GM12874 (cell line): ENCODE results near the gene CHPF.

Experiments used
- TF ChIP-seq, protein P1 (sequence below): IDR thresholded peaks from 2 replicates; pipeline ENCODE4 v1.5.1; 2011; ENCODE audit warnings: low read depth, mild to moderate bottlenecking, control low read depth, low read length, moderate library complexity; ENCODE audit not compliant: insufficient read depth

CHPF gene

DNA sequence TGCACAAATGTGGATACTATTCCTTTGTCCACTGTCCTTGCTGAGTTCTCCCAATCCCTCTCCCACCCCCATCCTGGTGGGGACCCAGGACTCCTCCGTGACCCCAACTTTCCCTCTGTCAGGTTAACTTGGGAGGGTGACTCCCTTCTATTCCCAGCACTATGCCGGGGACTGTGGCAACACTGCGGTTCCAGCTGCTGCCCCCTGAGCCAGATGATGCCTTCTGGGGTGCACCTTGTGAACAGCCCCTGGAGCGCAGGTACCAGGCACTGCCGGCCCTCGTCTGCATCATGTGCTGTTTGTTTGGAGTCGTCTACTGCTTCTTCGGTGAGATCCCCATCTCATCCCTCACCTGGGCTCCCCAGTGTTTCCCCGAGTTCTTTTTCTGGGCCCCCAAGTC lies 958 bp upstream of the CHPF start:
- TF ChIP-seq, protein P1, sequence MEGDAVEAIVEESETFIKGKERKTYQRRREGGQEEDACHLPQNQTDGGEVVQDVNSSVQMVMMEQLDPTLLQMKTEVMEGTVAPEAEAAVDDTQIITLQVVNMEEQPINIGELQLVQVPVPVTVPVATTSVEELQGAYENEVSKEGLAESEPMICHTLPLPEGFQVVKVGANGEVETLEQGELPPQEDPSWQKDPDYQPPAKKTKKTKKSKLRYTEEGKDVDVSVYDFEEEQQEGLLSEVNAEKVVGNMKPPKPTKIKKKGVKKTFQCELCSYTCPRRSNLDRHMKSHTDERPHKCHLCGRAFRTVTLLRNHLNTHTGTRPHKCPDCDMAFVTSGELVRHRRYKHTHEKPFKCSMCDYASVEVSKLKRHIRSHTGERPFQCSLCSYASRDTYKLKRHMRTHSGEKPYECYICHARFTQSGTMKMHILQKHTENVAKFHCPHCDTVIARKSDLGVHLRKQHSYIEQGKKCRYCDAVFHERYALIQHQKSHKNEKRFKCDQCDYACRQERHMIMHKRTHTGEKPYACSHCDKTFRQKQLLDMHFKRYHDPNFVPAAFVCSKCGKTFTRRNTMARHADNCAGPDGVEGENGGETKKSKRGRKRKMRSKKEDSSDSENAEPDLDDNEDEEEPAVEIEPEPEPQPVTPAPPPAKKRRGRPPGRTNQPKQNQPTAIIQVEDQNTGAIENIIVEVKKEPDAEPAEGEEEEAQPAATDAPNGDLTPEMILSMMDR = no peak

DNA sequence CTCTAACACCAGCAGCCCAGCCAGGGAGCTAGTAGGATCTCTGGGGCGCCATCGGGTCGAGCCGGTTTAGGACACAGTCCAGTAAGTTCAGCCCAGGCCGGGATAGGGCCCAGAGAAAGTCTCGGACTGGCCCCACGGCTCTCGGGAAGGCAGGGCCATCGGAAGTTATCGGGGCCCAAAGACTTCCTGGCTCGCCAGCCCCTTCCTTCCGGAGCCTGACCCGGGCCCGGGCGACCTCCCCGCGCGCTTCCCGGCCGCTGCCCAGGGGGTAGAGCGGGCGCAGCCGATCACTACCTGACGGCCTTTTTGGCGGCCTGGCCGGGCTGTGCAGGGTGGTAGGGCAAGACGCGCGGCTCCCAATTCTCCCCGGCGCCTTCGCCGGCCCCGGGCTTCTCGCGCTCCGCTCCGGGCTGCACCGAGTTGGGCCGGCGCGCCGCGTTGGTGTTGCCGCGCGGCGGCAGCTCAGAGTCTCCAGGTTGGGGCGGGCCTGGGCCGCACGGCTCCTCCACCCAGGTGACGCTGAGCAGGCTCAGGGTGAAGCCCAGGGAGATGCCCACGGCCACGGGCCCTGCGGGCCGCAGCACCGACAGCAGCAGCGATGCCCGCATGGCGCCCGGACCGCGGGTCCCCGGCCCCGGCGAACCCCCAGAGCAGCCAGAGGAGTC lies 546 bp downstream of the CHPF start:
- TF ChIP-seq, protein P1 = no peak

DNA sequence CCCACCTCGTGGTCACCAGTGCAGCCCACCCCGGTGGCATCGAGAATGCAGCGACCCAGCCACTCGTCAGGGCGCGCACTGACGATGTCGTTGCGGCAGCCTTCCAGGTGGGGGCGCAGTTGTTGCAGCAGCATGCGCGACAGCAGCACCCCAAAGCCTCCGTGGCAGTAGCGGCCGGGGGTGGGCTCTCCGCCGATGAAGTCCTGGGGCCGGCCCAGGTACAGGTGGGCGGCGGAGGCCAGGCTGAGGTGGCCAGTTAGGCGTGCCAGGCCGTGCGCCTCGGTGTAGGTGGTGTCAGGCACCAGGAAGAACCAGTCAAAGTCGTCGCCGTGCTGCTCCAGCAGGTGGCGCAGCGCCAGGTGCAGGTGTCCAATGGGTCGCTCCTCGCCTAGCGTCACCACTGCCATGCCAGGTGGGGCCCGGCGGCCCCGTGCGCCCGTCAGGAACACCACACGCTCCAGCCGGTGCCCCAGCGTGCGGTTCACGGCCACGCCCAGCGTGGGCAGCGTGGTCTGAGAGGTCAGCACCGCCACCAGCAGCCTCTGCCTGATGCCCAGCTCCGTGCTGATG lies 1.9 kb downstream of the CHPF start:
- TF ChIP-seq, protein P1 = peak; percentile 90

DNA sequence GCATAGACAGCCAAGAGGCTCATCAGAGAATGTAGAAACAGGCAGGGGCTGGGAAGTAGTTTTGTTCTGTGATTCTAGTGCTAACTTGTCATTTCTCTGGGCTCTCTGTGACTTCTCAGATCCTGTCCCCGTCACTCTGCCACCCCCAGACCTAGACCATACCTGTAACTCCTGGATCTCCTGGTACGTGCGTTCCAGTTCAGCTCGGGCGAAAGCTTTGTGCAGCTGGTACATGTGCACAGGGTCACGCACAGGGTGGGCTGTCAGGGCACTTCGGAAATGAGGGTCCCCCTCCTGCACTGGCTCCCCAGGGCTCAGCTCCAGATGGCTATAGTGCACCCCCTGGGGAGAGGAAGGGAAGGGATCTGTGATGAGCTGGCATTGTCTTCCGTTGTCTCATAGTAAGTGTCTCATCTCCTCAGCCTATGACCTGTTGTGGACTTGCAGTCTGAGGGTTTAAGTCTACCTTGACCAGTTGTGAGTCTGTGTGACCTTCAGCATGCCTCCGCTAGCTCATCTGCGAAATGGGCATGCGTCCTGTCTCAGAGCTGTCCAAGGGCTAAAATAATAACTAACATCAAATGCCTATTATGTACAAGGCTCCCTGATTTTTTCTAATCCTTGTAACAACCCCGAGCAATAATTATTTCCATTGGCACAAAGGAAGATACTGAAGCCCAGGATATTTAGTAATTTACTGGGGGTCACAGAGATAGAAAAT lies 2.7 kb downstream of the CHPF start:
- TF ChIP-seq, protein P1 = no peak

DNA sequence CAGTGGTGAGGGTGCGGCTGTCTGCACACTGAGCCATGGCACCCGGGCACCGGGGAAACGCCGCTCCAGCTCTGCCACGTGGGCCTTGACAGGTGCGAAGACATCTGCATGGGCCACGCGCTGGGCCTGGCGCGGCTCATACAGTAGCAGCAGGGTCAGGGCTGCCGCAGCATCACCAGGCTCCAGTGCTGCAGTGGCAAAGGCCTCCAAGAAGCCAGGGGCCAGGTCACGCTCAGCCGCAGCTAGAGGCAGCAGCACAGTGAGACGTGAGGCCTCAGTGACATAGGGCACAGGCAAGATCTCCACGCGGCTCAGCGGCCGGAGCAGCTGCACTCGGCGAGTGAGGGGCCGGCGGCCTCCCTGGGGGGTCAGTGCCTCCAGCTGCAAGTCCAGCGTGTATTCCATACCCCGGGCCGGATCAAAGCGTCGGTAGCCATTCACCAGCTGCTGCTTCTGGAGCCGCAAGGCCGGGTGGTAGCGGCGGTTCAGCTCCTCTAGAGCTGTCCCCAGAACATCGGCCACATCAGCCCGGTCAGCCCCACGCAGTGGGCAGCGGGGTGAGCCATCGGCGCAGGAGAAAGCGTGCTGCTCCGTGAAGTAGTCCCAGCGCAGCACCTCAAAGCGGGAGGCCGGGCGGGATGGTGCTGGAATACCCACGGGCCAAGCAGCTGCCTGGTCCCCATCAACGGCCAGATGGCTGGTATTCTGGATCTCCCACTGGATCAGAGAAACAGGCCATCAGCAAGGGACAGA lies 3.5 kb downstream of the CHPF start:
- TF ChIP-seq, protein P1 = no peak

DNA sequence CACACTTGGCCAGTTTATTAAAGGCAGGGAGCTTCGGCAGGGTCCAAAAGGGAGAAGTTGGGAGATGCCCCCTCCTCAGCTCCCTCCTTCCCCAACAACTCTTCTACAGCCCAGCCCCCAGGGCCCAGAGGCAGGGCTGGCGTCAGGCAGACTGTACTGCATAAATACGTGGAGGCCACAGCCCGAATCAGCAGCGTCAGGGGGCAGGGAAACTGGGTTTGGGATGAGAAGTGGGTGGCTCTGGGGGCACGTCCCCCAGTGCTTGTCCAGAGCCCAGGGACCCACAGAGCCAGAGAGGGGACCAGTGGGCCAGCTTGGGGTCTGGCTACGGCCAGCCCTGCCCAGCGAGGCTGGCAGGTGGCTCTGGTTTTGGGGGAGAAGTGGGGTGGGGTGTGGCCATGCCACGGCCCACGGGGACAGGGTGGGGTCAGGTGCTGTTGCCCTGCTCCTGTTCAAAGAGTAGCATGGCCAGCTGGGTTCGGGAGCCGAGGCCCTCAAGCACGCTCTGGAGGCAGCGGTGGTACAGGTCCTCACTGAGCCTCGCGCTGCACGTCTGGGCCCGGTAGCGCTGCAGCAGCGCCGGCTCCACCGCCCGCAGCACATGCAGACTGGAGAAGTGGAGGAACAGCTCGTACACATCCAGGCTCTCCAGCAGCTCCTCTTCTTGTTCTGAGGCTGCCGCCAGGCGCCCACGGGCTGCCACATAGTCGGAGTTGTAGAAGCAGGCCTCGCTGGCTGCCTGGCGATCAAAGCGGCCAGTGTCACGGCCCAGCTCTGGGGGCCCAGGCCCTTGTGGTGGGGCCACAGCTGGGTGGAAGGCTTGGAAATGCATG lies 4.4 kb downstream of the CHPF start:
- TF ChIP-seq, protein P1 = no peak
